Measurements from ENCODE around the gene DGKQ. TPM values are rescaled to one million over a fixed set of nuclear protein-coding genes. Genes with fewer than 3 reads are reported as not detected.
"Not testable (repeated sequence)": the region's sequence is repeated elsewhere in the genome, so short reads cannot be mapped to it uniquely, and the experiment has no call there.

DGKQ gene
- total RNA-seq, 2 experiments from 2014 or later = 17.6 to 19.2 TPM

DNA sequence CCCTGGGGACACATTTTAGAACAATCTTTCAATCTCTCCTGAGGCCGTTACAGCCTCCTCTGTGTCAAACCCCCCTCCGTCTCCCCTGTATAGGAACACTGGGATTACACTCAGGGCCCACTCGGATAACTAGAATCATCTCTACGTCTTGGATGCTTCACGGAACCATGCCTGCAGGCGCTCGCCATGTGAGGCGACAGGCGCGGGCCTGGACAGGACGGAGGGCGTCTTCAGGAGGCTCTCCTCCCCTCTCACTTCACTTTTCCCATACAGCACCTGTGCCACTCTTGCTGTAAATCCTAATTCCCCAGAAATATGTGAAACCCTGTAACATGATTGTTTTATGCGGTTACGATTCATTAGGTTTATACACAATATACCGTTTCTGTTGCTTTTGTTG lies 9.4 kb upstream of the DGKQ start:
- Mint-ChIP-seq H3K4me3 (no peak overlapping the region), H3K36me3 (ENCODE audit: low read depth) (no peaks in the 10 kb centered on the region), H3K27ac (no peak overlapping the region), H3K9me3 (no peaks in the 10 kb centered on the region), H3K4me1 (ENCODE audit: low read depth) (peaks cover 25% of the 10 kb centered on the region), H3K27me3 (no peaks in the 10 kb centered on the region)
- DNase-seq (no peak), ATAC-seq (ENCODE audit: poor library complexity) (no peak)
- H3K4me1 ChIP-seq (ENCODE audit: insufficient read depth, low read length) = peaks cover 34% of the 10 kb centered on the region
- intact Hi-C loops (cut with DNase I, micrococcal nuclease) = loop anchor here (10.0 kb wide), 2 partner anchors 308 to 738 kb away; partner anchors contain the start of genes ATP5ME (in 1 of the 2) and MYL5 (in 1 of the 2)
- H3K36me3 ChIP-seq (ENCODE audit: insufficient read depth, low read length) = no peaks in the 10 kb centered on the region
- TF ChIP-seq, protein P1, sequence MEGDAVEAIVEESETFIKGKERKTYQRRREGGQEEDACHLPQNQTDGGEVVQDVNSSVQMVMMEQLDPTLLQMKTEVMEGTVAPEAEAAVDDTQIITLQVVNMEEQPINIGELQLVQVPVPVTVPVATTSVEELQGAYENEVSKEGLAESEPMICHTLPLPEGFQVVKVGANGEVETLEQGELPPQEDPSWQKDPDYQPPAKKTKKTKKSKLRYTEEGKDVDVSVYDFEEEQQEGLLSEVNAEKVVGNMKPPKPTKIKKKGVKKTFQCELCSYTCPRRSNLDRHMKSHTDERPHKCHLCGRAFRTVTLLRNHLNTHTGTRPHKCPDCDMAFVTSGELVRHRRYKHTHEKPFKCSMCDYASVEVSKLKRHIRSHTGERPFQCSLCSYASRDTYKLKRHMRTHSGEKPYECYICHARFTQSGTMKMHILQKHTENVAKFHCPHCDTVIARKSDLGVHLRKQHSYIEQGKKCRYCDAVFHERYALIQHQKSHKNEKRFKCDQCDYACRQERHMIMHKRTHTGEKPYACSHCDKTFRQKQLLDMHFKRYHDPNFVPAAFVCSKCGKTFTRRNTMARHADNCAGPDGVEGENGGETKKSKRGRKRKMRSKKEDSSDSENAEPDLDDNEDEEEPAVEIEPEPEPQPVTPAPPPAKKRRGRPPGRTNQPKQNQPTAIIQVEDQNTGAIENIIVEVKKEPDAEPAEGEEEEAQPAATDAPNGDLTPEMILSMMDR (IDR thresholded peaks at IDR 0.05) = no peak
- no peak overlapping the region for H3K4me3 ChIP-seq (ENCODE audit: low read length)
- ChIA-PET POLR2A (no interaction called here), CTCF (no interaction called here)
- no peaks in the 10 kb centered on the region for H3K27me3 ChIP-seq (ENCODE audit: control insufficient read depth in 1 of 2, insufficient read depth in 2 of 2, low read length in 2 of 2)
- no peak overlapping the region for H3K27ac ChIP-seq (ENCODE audit: low read depth in 1 of 2, low read length in 2 of 2)
- H3K9me3 ChIP-seq (ENCODE audit: control insufficient read depth in 1 of 2, insufficient read depth in 1 of 2, low read length in 2 of 2) = no peaks in the 10 kb centered on the region

DNA sequence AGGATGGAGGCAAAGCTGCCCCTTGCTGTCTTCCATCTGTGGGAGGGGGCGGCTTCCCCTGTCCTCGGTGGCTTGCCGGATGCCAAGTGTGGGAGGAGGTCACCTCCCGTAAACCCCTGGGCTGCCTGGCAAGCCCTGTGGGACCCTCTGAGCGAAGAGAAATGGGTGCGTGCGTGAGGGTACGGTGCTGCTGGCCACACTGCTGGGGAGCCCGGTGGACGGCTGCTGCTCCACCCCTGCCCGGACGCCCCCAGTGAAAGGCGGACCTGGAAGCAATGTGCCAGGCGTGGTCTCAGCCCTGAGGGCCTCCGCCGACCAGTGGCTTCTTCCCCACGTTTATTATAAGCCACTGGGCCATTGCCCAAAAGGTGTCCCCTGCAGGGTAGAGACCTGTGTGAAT lies 8.9 kb upstream of the DGKQ start:
- DNase-seq (no peak), ATAC-seq (ENCODE audit: poor library complexity) (no peak)
- no peaks in the 10 kb centered on the region for H3K9me3 ChIP-seq (ENCODE audit: control insufficient read depth in 1 of 2, insufficient read depth in 1 of 2, low read length in 2 of 2)
- no peaks in the 10 kb centered on the region for H3K27me3 ChIP-seq (ENCODE audit: control insufficient read depth in 1 of 2, insufficient read depth in 2 of 2, low read length in 2 of 2)
- Mint-ChIP-seq H3K27ac (no peak overlapping the region), H3K4me1 (ENCODE audit: low read depth) (peaks cover 25% of the 10 kb centered on the region), H3K27me3 (no peaks in the 10 kb centered on the region), H3K4me3 (no peak overlapping the region), H3K36me3 (ENCODE audit: low read depth) (no peaks in the 10 kb centered on the region), H3K9me3 (no peaks in the 10 kb centered on the region)
- H3K4me3 ChIP-seq (ENCODE audit: low read length) = no peak overlapping the region
- H3K4me1 ChIP-seq (ENCODE audit: insufficient read depth, low read length) = peaks cover 29% of the 10 kb centered on the region
- ChIA-PET CTCF (no interaction called here), POLR2A (no interaction called here)
- TF ChIP-seq, protein P1 (IDR thresholded peaks at IDR 0.05) = no peak
- H3K27ac ChIP-seq (ENCODE audit: low read depth in 1 of 2, low read length in 2 of 2) = no peak overlapping the region
- no peaks in the 10 kb centered on the region for H3K36me3 ChIP-seq (ENCODE audit: insufficient read depth, low read length)
- intact Hi-C loops (cut with DNase I, micrococcal nuclease) = loop anchor here (10.0 kb wide), 2 partner anchors 307 to 737 kb away; partner anchors contain the start of genes ATP5ME (in 1 of the 2) and MYL5 (in 1 of the 2)

DNA sequence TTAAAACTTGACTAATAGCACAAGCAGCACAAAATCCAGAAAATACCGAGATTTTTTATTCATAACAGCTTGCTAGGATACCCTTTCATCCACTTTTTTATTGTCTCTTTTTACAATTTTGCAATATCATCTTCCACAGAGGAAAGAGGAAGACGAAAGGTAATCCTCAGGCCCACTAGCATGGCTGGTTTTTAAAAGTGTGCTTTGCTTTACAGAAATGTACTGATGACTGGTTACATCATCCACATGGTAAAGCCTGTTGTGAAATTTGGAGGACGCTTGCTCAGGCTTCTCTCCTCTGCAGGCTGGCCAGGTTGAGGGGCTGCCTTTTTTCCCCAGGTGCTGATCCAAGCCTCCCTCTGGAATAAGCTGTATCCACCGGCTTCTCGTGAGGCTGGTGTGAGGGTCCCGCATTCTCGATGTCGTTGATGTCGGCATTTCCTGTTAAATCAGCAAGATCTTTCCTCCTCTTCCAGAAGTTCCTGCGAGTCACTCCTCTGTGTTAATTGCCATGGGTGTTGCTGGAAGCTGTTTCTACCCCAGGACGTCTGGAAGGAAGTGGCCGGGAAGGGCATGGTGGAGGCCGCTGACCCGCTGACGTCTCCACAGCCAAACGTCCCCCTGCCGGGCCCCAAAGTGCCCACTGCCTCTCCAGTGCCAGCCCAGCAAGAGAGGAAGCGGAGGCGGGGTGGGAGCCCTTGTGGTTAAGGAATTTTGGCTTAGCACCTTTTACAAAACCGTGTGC lies 5.8 kb upstream of the DGKQ start:
- no peaks in the 10 kb centered on the region for H3K27me3 Mint-ChIP-seq
- DNase-seq = no peak
- H3K27ac Mint-ChIP-seq = no peak overlapping the region
- Histone ChIP-seq H3K4me1 (ENCODE audit: insufficient read depth, low read length) (peaks cover 6% of the 10 kb centered on the region), H3K27ac (ENCODE audit: low read depth in 1 of 2, low read length in 2 of 2) (no peak overlapping the region), H3K4me3 (ENCODE audit: low read length) (no peak overlapping the region), H3K9me3 (ENCODE audit: control insufficient read depth in 1 of 2, insufficient read depth in 1 of 2, low read length in 2 of 2) (peaks cover 0 to 4% of the 10 kb centered on the region in 2 experiments), H3K27me3 (ENCODE audit: control insufficient read depth in 1 of 2, insufficient read depth in 2 of 2, low read length in 2 of 2) (no peaks in the 10 kb centered on the region), H3K36me3 (ENCODE audit: insufficient read depth, low read length) (no peaks in the 10 kb centered on the region)
- no peak overlapping the region for H3K4me3 Mint-ChIP-seq
- CTCF ChIA-PET = no interaction called here
- ATAC-seq (ENCODE audit: poor library complexity) = no peak
- no peaks in the 10 kb centered on the region for H3K9me3 Mint-ChIP-seq
- no peaks in the 10 kb centered on the region for H3K4me1 Mint-ChIP-seq (ENCODE audit: low read depth)
- TF ChIP-seq, protein P1 (IDR thresholded peaks at IDR 0.05) = no peak
- intact Hi-C loops (cut with DNase I, micrococcal nuclease) = no loop called here
- POLR2A ChIA-PET = no interaction called here
- H3K36me3 Mint-ChIP-seq (ENCODE audit: low read depth) = no peaks in the 10 kb centered on the region

DNA sequence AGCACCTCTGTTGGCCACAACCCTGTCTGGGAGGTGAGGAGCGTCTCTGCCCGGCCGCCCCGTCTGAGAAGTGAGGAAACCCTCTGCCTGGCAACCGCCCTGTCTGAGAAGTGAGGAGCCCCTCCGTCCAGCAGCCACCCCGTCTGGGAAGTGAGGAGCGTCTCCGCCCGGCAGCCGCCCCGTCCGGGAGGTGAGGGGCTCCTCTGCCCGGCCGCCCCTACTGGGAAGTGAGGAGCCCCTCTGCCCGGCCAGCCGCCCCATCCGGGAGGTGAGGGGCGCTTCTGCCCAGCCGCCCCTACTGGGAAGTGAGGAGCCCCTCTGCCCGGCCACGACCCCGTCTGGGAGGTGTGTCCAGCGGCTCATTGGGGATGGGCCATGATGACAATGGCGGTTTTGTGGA lies 2.6 kb upstream of the DGKQ start:
- H3K4me3 Mint-ChIP-seq; H3K9me3 Mint-ChIP-seq; intact Hi-C loops (cut with DNase I, micrococcal nuclease); H3K4me3 ChIP-seq (ENCODE audit: low read length); CTCF ChIA-PET; ATAC-seq (ENCODE audit: poor library complexity); H3K27ac Mint-ChIP-seq; H3K4me1 Mint-ChIP-seq (ENCODE audit: low read depth); H3K36me3 Mint-ChIP-seq (ENCODE audit: low read depth); H3K36me3 ChIP-seq (ENCODE audit: insufficient read depth, low read length); H3K27me3 ChIP-seq (ENCODE audit: control insufficient read depth in 1 of 2, insufficient read depth in 2 of 2, low read length in 2 of 2); POLR2A ChIA-PET; H3K27ac ChIP-seq (ENCODE audit: low read depth in 1 of 2, low read length in 2 of 2); H3K27me3 Mint-ChIP-seq; DNase-seq; H3K9me3 ChIP-seq (ENCODE audit: control insufficient read depth in 1 of 2, insufficient read depth in 1 of 2, low read length in 2 of 2): not testable (repeated sequence)
- H3K4me1 ChIP-seq (ENCODE audit: insufficient read depth, low read length) = peaks cover 28% of the 10 kb centered on the region
